ENCODE measurements around the gene TRMT5.

TRMT5 gene

GRCh38 chr14:60971271-60971670, 9.6 kb downstream of the TRMT5 start:
- TF ChIP-seq Cebpa-rat (IDR thresholded peaks at IDR 0.05) = no peak
- no peak overlapping the region for H3K4me3 ChIP-seq
- H3K27me3 ChIP-seq = no peaks in the 10 kb centered on the region
- no peak overlapping the region for H3K9ac ChIP-seq
- no peaks in the 10 kb centered on the region for H3K9me3 ChIP-seq (replicated peaks in 1 of 11)
- H3K4me1 ChIP-seq = peaks cover 0 to 19% (median 5%) of the 10 kb centered on the region in 10 experiments; a peak in 11 of 20 replicates
- peaks cover 0 to 37% (median 3%) of the 10 kb centered on the region in 11 experiments; a peak in 5 of 22 replicates for H3K36me3 ChIP-seq
- H3K4me2 ChIP-seq = no peak overlapping the region; a peak in 2 of 22 replicates
- H3K27ac ChIP-seq = no peak overlapping the region
- H4K20me1 ChIP-seq = no peaks in the 10 kb centered on the region

GRCh38 chr14:60970146-60970545, 10.7 kb downstream of the TRMT5 start:
- no peaks in the 10 kb centered on the region for H3K27me3 ChIP-seq
- peak overlapping the region in 3 of 11 experiments; percentile 5 to 38 (median 29); a peak in 4 of 22 replicates for H3K4me2 ChIP-seq
- H3K36me3 ChIP-seq = peaks cover 0 to 26% (median 2%) of the 10 kb centered on the region in 11 experiments; a peak in 4 of 22 replicates
- H3K4me3 ChIP-seq = no peak overlapping the region
- peaks cover 0 to 23% (median 5%) of the 10 kb centered on the region in 10 experiments; a peak in 11 of 20 replicates for H3K4me1 ChIP-seq
- TF ChIP-seq Cebpa-rat (IDR thresholded peaks at IDR 0.05) = peak in 5 of 11 experiments; percentile 18 to 67 (median 61); a peak in 6 of 22 replicates
- no peaks in the 10 kb centered on the region for H4K20me1 ChIP-seq
- H3K27ac ChIP-seq = no peak overlapping the region
- H3K9ac ChIP-seq = no peak overlapping the region
- no peaks in the 10 kb centered on the region for H3K9me3 ChIP-seq (replicated peaks in 1 of 11)

DNA sequence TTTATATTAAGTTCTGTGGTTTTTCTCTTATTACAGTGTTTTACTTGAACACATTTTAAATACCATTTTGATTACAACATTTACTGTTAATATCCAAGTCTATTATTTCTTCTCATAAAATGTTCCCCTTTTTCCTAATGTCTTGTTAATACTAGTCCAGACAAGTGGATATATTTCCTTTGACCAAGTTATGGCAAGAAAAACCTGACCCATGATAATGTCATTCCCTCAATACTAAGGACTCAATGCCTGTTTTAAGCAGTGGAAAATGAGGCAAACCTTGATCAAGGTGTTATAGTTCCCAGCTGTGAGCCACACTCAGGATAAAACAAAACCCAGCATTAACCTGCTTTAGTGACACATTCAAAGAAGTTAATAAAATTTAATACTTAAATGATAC, 12.2 kb downstream of the TRMT5 start:
- Histone ChIP-seq H3K4me2 (no peak overlapping the region), H3K27ac (no peak overlapping the region), H3K9ac (no peak overlapping the region), H3K36me3 (peaks cover 0 to 12% (median 0%) of the 10 kb centered on the region in 11 experiments; a peak in 4 of 22 replicates), H3K4me1 (peaks cover 0 to 24% (median 5%) of the 10 kb centered on the region in 10 experiments; a peak in 11 of 20 replicates), H3K9me3 (replicated peaks in 1 of 11) (no peaks in the 10 kb centered on the region), H3K27me3 (no peaks in the 10 kb centered on the region), H4K20me1 (no peaks in the 10 kb centered on the region), H3K4me3 (no peak overlapping the region)
- no peak for TF ChIP-seq Cebpa-rat (IDR thresholded peaks at IDR 0.05)

DNA sequence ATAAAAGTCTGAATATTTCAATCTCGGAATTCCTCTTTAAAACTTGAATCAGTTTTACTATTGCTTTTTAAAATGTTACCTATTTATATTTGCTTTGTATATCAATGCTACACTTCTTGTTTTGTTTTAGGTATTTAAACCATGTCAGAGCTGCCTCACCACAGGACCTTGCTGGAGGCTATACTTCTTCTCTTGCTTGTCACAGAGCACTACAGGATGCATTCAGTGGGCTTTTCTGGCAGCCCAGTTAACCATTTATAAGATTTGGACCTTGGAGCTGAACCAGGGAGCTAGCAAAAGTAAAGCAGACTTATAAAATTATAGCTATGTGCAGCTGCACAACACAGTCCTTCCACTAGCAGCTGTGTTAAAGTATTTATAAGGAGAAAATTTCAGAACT, 12.8 kb downstream of the TRMT5 start:
- Histone ChIP-seq H3K4me1 (peaks cover 0 to 24% (median 5%) of the 10 kb centered on the region in 10 experiments; a peak in 11 of 20 replicates), H3K9me3 (replicated peaks in 1 of 11) (no peaks in the 10 kb centered on the region), H4K20me1 (no peaks in the 10 kb centered on the region), H3K27ac (no peak overlapping the region), H3K9ac (no peak overlapping the region), H3K4me3 (no peak overlapping the region), H3K27me3 (no peaks in the 10 kb centered on the region), H3K4me2 (no peak overlapping the region), H3K36me3 (peaks cover 0 to 8% (median 0%) of the 10 kb centered on the region in 11 experiments; a peak in 2 of 22 replicates)
- TF ChIP-seq Cebpa-rat (IDR thresholded peaks at IDR 0.05) = no peak

DNA sequence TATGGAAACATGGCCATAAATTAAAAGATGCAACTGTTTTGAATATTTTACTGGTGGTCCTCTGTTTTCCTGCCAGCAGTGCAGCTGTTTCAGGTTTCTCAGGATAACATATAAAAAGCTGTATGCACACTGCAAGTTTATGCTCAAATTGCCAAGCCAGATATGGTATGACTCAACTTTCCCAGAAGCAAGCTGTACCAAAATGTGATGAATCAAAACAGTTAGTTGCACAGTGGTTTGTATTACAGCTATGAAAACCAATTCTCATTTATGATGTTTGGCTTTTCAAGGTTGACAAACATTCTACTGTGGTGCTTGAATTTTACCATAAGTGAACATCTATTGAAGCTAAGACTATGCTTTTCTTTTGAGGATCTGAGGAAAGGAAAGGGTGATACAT, 15.5 kb downstream of the TRMT5 start:
- 0 out of 22 replicates have a peak, but pooled peaks cover 0 to 1% (median 0%) of the 10 kb centered on the region in 11 experiments for H3K9me3 ChIP-seq (replicated peaks in 1 of 11)
- TF ChIP-seq Cebpa-rat (IDR thresholded peaks at IDR 0.05) = no peak
- no peak overlapping the region for H3K9ac ChIP-seq
- H3K4me1 ChIP-seq = peaks cover 0 to 9% (median 0%) of the 10 kb centered on the region in 10 experiments; a peak in 7 of 20 replicates
- no peaks in the 10 kb centered on the region for H4K20me1 ChIP-seq
- no peak overlapping the region for H3K4me3 ChIP-seq
- H3K27ac ChIP-seq = no peak overlapping the region
- H3K27me3 ChIP-seq = no peaks in the 10 kb centered on the region
- peak overlapping the region in 1 of 11 experiments; percentile 5; a peak in 1 of 22 replicates for H3K4me2 ChIP-seq
- H3K36me3 ChIP-seq = 0 out of 22 replicates have a peak, but pooled peaks cover 0 to 4% (median 0%) of the 10 kb centered on the region in 11 experiments

GRCh38 chr14:60964904-60965303, 16.0 kb downstream of the TRMT5 start:
- Histone ChIP-seq H3K27me3 (no peaks in the 10 kb centered on the region), H3K27ac (no peak overlapping the region), H3K9ac (no peak overlapping the region), H3K36me3 (peaks cover 0 to 4% (median 0%) of the 10 kb centered on the region in 11 experiments; a peak in 1 of 22 replicates), H3K4me3 (no peak overlapping the region), H4K20me1 (no peaks in the 10 kb centered on the region), H3K4me2 (no peak overlapping the region), H3K9me3 (replicated peaks in 1 of 11) (0 out of 22 replicates have a peak, but pooled peaks cover 0 to 6% (median 0%) of the 10 kb centered on the region in 11 experiments), H3K4me1 (peaks cover 0 to 5% (median 0%) of the 10 kb centered on the region in 10 experiments; a peak in 2 of 20 replicates)
- TF ChIP-seq Cebpa-rat (IDR thresholded peaks at IDR 0.05) = no peak

DNA sequence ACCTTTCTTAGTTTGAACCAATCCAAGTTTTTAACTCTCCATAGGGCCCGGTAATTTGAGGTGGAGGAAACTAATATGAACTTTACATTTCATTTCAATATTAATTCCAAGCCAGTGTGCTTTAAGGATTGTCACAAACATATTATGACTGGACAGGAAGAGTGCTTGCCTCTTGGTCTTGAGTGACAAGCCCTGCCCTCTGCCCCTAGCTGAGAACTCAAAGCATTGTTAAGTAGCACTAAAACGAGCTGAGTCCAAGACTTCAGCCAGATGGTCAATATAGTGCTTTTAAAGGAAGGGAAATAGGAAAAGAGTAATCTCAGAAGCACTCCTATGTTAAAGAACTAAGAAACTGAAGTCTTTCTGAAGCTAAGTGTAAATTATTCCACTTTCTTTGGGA, 17.1 kb downstream of the TRMT5 start:
- no peaks in the 10 kb centered on the region for H4K20me1 ChIP-seq
- H3K27ac ChIP-seq = no peak overlapping the region
- H3K36me3 ChIP-seq = peaks cover 0 to 6% (median 4%) of the 10 kb centered on the region in 11 experiments; a peak in 8 of 22 replicates
- H3K4me1 ChIP-seq = peaks cover 0 to 5% (median 0%) of the 10 kb centered on the region in 10 experiments; a peak in 1 of 20 replicates
- H3K27me3 ChIP-seq = no peaks in the 10 kb centered on the region
- H3K9ac ChIP-seq = no peak overlapping the region
- no peak overlapping the region for H3K4me3 ChIP-seq
- no peak for TF ChIP-seq Cebpa-rat (IDR thresholded peaks at IDR 0.05)
- H3K4me2 ChIP-seq = no peak overlapping the region
- peaks cover 5 to 15% (median 9%) of the 10 kb centered on the region in 11 experiments for H3K9me3 ChIP-seq (replicated peaks in 1 of 11)

- Histone ChIP-seq H3K9me3 (replicated peaks in 1 of 11) (peaks cover 40 to 61% (median 50%) of the 10 kb centered on the region in 11 experiments), H3K4me3 (no peak overlapping the region), H3K4me2 (no peak overlapping the region), H3K9ac (no peak overlapping the region), H4K20me1 (no peaks in the 10 kb centered on the region), H3K27me3 (no peaks in the 10 kb centered on the region), H3K36me3 (peaks cover 10 to 28% (median 17%) of the 10 kb centered on the region in 11 experiments; a peak in 21 of 22 replicates), H3K27ac (no peak overlapping the region), H3K4me1 (no peaks in the 10 kb centered on the region)
- TF ChIP-seq Cebpa-rat (IDR thresholded peaks at IDR 0.05) = no peak
Observed at GRCh38 chr14:60958146-60958545, 22.7 kb downstream of the TRMT5 start.

DNA sequence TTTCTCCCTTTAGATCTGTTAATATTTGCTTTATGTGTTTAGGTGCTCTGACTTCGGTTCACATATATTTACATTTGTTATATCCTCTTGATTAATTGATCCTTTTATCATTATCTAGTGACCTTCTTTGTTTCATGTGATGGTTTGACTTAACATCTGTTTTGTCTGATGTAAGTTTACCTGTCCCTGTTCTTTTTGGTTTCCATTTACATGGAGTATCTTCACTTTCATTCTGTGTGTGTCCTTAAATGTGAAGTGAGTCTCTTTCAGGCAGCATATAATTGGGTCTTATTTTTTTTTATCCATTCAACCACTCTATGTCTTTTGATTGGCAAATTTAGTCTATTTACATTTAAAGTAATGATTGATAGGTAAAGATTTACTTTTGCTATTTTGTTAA, 24.2 kb downstream of the TRMT5 start:
- no peak for TF ChIP-seq Cebpa-rat (IDR thresholded peaks at IDR 0.05)
- Histone ChIP-seq H3K27ac (no peak overlapping the region), H3K9me3 (replicated peaks in 1 of 11) (peaks cover 40 to 70% (median 50%) of the 10 kb centered on the region in 11 experiments), H3K9ac (no peak overlapping the region), H3K4me2 (no peak overlapping the region), H3K36me3 (peaks cover 10 to 29% (median 17%) of the 10 kb centered on the region in 11 experiments; a peak in 21 of 22 replicates), H3K27me3 (no peaks in the 10 kb centered on the region), H3K4me1 (no peaks in the 10 kb centered on the region), H3K4me3 (no peak overlapping the region), H4K20me1 (no peaks in the 10 kb centered on the region)

Data from BLaER1 treated with 17β-estradiol and CSF1 and Interleukin-3, amounts not matched to agents 10 nM and 100 nM (cell line).